Skeletal muscle cell (primary cell): ENCODE data around the gene MAL.

Experiments
- DNase-seq: peaks from one replicate; pipeline ENCODE4 v3.0.0-alpha.2; 2010; ENCODE audit warnings: low read depth
- H3K4me3 ChIP-seq: 2 replicates; pipeline ENCODE4 v1.5.1; 2011; ENCODE audit warnings: low read depth, mild to moderate bottlenecking, control low read depth, low read length, moderate library complexity

The MAL gene

DNA sequence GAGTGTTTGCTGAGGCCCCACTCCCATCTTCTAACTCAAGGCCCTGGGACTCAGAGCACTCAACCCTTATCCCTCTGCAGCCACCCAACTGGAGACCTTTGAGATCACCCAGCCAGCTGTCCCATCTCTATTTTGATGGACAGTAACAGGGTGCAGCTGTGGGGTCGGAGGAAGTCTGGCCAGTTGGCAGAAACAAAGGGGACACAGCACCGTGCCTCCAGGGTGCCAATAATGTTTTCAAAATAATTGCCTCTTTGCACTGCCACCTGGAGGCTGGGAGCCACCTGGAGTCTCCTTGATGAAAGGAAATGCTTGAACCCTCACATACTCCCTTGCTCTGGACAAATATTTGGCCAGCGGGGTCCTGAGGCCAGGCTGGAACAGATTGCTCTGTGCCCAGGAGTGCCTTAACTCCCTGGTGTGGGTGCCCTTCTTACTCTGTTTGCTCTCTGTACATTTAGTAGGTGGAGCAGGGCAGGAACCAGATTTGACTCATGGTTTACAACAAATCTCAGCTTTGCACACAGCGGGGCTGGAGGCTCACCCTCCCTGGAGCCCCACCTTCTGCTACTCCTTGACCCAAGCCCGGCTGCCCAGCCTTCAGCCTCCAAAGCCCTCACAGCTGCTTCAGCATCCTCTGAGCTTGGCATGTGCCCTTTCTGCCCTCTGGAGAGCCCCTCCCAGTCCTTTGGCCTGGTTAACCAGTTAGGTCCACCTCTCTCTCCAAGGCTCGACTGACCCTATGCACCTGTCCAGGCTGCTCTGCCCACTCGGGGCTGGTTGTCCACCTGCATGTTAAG, 17.2 kb downstream of the MAL start:
- no peak overlapping the region for H3K4me3 ChIP-seq
- no peak for DNase-seq

DNA sequence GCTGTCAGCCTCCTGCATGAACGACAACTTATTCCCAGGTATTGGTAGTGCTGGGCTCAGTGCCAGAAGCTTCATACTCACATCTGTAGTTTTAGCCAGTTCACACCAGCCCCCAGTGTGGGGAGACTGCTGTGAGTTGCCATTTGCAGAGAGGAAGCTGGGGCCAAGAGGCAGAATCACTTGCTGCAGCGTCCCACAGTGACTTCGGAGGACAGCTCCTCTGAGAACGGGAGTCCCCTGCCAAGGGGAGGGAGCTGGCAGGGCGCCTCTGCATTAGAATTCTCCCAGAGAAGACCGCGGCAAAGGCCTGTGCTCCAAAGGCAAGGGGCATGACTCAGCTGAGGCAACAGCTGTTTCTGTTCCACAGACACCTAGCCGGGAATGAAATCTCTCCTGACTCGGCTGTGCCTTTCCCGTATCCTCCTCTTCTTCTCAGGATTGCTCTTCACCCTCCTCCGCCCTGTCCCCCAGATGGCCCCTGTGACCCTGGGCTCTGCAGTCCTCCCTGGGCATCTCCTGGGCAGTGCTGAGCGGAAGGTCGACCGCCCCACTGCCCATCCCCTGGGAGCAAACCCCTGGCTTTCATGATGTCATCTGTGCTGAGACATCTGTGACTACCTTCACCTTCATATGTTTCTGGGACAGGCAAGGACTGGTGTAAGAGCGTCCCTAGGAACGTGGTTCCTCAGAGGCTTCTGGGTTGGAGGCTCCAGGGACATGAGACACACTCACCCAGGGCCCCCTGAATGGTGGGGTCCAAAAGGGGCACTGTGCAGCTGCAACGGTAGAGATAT, 18.0 kb downstream of the MAL start:
- DNase-seq: peak; percentile 31
- no peak overlapping the region for H3K4me3 ChIP-seq

DNA sequence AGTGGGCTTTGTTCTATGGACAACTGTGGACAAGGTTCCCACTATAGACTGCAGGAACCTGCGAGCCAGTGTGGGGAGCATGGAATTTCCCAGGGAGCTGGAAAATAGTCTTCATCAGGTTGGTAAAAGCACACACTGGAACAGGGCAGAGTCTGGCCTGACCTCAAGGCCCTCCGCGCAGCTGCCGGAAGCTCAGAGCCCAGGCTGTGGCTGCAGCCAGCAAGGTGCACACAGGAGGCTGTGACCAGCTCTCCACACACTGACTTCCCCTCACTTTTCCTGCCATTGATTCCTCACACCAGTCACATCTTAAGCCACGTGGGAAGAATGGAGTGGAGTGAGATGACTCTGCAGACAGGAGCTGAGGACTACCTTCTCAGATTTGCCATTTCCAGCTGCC, 19.1 kb downstream of the MAL start:
- DNase-seq: no peak
- no peak overlapping the region for H3K4me3 ChIP-seq

DNA sequence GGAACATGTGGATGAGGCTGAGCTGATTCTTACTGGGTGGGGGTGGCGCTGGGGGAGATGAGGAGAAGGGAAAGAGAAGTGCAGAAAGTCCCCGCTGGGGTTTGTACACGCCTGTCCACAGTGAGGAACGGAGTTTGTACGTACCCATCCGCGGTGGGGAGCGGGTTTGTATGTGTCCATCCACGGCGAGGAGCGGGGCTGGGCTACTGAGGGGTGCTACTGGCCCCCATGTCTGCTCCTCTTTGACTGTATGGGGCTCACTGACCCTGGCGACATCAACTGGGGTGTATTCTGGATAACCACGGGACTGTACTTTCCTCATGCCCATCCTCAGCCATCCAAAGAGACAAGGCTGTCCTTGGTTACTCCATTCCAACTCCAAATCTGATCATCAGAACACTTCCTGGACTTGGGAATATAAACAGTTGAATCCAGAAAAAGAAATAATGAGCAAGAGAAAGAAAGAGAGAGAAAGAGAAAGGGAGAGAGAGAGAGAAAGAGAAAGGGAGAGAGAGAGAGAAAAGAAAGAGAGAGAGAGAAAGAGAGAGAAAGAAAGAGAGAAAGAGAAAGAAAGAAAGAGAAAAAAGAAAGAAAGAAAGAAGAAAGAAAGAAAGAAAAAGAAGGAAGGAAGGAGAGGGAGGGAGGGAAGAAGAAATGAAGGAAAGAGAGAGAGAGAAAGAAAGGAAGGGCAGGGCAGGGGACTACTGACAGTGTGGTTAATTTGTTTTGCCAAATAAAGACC, 21.0 kb downstream of the MAL start:
- DNase-seq: no peak
- no peak overlapping the region for H3K4me3 ChIP-seq

DNA sequence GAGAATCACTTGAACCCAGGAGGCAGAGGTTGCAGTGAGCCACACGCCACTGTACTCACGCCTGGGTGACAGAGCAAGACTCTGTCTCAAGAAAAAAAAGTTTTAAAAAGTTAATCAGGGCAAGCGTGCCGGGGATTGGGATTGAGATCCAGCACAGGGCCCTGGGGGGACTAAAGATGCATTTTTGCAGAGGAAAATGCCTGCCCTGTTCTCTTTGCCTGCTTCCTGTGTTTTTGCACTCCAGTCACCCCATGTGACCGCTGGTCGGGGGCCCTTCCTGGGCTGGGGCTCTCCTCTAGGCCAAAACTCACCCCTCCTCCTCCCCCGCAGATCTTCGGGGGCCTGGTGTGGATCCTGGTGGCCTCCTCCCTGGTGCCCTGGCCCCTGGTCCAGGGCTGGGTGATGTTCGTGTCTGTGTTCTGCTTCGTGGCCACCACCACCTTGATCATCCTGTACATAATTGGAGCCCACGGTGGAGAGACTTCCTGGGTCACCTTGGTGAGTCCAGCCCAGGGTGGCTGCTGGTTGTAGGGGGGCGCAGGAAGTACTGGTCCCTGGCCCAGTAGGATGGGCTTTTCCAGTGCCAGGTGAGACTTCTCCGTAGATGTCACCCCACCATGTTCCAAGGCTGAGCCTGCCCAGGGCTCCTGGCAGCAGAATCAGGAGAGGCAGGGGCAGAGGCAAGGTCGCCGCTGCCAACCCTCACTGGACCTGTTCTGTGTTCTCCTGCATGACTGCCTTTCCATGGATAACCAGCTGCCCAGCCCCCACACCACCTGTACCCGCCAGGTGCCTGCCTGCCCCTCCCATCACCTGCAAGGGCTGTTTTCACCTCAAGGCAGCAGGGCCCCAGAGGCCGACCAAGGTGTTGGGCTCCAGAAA, 22.4 kb downstream of the MAL start:
- no peak for DNase-seq
- H3K4me3 ChIP-seq: no peak overlapping the region

DNA sequence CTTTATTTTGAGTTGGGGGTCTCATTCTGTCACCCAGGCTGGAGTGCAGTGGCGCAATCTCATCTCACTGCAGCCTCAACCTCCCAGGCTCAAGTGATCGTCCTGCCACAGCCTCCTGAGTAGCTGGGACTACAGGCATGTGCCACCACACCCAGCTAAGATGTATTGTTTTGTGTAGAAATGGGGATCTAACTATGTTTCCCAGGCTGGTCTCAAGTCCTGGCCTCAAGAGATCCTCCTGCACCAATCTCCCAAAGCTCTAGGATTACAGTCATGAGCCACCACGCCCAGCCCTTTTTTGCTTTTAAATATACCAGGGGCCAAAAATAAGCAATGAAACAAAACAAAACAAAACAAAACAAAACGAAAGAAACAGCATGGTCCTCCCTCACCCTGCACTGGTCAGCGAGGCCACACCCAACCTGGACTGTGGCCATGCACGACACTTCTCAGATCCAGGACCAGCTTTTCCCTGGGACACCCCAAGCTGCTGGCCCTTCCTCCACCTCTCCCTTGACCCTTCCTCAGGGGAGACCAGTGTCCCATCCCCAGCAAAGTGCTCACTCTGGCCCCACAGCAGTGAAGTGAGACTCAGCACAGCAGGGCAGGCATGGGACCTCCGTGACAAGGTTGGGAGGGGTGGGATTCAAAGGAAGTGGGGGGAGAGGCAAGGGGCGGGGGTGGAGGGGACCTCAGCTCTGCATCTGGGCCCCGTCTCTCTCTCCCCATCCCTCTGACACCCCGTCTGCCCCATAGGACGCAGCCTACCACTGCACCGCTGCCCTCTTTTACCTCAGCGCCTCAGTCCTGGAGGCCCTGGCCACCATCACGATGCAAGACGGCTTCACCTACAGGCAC, 23.5 kb downstream of the MAL start:
- no peak overlapping the region for H3K4me3 ChIP-seq
- no peak for DNase-seq

DNA sequence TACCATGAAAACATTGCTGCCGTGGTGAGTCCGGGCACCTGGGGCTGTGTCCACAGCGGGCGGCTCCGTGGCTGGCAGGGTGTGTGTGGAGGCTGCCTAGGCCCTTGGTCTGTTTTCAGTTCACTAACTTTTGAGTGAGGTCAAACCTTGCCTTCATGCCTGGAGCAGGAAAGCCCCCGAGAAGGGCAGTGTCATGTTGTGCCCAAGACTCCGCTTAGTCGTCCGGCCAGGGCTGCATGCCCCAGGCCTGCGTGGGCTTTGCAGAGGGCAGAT, 24.1 kb downstream of the MAL start:
- no peak for DNase-seq
- no peak overlapping the region for H3K4me3 ChIP-seq

DNA sequence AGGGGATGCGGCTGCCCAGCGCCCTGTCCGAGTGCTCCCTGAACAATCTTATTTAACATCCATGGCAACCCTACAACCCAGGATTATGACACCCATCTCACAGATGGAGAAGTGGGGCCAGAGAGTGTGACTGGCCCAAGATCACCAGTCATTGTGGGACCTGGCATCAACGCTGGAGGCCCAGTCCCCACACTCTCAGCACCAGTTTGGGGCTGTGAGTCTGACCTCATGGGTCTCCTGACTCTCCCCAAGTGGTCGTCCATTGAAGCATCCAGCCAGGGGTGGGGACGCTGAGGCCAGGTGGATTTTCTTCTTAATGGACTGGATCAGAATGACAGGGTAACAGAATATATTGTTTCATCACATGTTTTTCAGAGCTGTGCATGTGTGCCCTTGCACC, 24.5 kb downstream of the MAL start:
- no peak for DNase-seq
- H3K4me3 ChIP-seq: no peak overlapping the region

DNA sequence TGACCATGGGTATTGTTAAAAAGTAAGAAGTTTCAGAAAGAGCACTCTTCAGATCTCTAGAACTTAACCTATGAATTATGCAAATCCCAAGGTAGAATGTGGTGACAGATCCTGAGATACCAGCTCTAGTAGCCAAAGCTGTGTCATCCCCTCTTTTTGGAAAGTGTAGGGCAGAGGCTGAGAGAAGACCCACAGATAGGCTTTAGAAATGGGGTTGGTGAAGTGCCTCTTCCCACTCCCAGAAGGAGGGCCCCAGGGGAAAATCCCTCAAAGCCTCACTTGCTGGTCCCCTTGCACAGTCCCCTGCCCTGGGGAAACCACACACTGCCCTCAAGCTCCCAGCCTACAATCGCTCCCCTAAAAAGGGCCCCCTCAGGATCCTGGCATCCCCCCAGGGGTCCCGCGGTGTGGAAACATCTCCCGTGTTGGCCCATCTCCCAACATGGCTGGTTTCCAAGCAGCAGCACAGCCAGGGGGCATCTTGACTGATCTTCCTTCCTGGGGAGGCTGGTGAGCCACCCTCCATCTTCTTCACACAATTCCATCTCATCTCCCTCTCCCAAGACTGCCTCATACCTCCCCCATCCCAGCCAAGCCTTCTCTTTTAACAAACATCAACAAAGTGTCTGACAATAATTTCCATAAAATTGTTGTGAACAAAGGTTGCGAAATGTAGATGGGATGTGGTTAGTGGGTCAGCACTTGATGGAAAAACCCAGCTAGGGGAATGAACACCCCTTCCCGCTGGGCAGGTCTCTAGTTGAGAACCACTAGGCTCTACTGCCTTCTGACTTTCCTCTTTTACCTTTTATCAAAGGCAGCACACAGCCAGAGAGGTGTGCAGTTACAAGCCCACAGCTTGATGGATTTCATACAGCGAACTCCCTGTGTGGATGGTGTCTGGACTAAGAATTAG, 25.1 kb downstream of the MAL start:
- no peak overlapping the region for H3K4me3 ChIP-seq

DNA sequence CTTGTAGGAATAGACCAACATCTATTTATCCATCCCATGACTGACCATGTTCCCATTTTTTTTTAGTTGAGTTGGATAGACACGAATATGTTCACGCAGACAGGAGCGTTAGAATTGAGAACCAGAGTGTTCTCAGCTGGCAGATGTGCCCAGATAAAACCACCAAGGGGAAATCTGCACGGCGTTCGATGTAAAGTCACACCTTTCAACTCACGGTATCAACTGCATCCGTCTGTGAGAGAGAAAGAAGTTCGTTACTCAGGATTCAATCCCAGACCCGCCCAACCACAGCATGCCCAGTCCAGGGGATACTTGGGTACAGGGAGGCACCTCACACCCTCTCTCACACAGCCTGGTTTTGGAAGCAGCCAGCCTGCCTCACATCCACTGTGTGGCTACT, 26.1 kb downstream of the MAL start:
- DNase-seq: no peak
- H3K4me3 ChIP-seq: no peak overlapping the region

More for the DNA sequence above, 25.1 kb downstream of the MAL start:
- DNase-seq: no peak

DNA sequence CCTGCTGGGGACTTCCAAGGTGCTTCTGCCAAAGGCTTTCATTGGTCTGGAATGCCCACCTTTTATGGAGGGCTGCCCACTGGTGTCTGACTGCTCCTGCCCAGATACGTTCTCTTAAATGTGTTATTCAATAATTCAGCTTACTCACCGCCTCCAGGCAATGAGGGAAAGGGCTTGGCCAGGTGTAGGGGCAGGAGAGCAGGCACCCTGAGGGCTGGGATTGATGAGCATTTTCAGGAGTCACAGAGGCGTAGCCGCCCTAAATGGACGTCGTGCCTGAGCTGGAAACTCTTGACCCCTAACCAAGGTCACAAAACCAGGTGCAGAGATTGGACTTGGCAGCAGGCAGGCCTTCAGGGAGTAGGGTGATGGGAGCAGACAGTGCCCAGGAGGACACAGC, 26.8 kb downstream of the MAL start:
- no peak for DNase-seq
- no peak overlapping the region for H3K4me3 ChIP-seq

DNA sequence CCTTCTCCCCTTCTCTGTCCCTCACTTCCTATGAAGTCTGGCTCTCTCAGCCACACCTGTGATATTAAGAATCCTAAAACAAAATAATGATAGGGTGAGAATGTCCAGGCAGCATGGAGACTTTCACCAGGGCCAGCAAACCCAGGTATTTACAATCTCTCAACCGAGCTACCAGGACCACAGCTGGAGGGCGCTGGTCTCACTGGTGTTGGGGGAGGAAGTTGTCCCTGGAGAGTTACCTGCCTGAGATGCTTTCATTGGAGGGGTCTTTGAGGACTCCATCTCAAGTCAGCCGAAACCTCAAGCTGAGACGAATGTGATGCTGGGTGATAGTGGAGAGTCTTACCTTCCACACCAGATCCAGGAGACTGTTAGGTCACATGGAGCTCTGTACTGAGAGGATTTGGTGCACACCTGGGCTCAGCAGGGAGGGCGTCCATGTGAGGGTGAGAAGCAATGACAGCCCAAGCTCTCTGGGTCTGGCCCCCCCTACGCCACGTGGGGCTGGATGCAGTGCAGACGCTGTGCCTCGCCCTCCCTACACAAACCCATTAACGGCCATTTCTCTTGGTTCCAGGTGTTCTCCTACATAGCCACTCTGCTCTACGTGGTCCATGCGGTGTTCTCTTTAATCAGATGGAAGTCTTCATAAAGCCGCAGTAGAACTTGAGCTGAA, 27.4 kb downstream of the MAL start:
- DNase-seq: no peak
- no peak overlapping the region for H3K4me3 ChIP-seq

DNA sequence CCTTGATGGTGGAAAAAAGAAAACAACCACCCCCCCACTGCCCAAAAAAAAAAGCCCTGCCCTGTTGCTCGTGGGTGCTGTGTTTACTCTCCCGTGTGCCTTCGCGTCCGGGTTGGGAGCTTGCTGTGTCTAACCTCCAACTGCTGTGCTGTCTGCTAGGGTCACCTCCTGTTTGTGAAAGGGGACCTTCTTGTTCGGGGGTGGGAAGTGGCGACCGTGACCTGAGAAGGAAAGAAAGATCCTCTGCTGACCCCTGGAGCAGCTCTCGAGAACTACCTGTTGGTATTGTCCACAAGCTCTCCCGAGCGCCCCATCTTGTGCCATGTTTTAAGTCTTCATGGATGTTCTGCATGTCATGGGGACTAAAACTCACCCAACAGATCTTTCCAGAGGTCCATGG, 28.0 kb downstream of the MAL start:
- DNase-seq: no peak

DNA sequence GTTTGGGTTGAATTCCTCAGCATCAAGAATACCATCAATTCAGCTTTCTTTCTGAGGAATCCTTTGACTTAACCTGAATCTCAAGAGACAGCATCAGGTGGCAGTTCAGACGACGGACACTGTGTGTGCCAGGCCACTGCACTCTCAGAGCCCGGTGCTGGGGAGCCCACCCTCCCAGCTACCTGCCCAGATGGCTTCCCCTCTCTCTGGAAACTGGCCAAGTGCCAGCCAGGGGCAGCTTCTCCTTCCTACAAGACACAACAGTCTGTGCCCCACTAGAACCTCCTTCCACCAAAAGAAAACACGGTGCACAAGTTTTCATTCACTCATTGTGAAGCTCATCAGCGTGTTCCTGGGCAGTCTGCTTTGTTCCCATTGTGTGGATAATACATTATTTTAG, 28.5 kb downstream of the MAL start:
- no peak for DNase-seq
- H3K4me3 ChIP-seq: no peak overlapping the region

More for the DNA sequence above, 28.0 kb downstream of the MAL start:
- H3K4me3 ChIP-seq: no peak overlapping the region

DNA sequence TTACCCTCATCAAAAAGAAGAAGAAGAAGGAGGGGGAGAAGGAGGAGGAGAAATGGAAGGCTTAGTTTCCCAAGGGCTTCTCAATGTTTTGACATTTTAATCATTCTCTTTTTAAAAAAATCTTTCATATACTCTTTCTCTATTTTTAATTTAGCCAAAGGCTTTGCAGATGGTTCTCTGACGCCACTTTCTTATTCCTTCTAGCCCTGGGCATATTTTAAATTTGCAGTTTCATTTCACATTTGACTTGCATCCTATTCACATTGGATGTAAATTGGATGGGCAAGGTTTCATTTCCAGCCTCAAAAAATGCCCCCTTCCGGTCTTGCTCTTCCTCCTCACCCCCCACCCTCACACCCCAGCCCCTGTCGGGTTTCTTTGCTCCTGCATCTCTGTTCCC, 29.8 kb downstream of the MAL start:
- no peak for DNase-seq
- no peak overlapping the region for H3K4me3 ChIP-seq

DNA sequence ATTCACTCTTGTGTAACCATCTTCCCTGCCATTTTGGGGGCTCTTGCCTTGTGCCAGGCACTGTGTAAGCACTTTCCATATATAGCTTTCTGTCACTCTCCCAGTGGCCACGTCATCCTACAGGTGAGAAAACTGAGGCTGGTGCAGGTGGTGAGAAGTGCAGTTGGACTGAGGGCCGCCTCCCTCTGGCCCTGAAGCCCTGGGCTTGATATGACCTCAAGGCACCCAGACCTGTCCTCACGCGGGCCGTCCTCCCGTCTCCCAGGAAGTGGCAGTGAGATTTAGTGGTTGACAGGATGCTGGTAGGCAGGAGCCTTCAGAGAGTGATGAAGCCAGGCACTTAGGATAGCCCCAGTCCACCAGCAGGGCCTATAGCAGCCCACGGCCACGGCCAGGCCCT, 30.5 kb downstream of the MAL start:
- H3K4me3 ChIP-seq: no peak overlapping the region
- DNase-seq: no peak
